Cardiac muscle cell (in vitro differentiated cells and primary cell): ENCODE data around the gene LAYN. TPM values are rescaled to one million over a fixed set of nuclear protein-coding genes. Genes with fewer than 3 reads are reported as not detected.
A peak's percentile ranks its signal among the peaks of the same experiment; 100 is the strongest.

Experiments
- DNase-seq, 2 donors: peaks; one replicate each; pipeline versions ENCODE4 v3.0.0 to v3.0.0-alpha.2; 2010 to 2017; ENCODE audit warnings: low read depth in 1 of 2, low spot score in 1 of 2
- H3K27ac ChIP-seq: fragments of 200-600 bp; sonication (generic); 2 replicates; pipeline ENCODE4 v1.5.1; 2016
- H3K27me3 ChIP-seq: fragments of 200-600 bp; sonication (generic); 2 replicates; pipeline ENCODE4 v1.6.0; 2016; ENCODE audit warnings: control low read depth
- H3K36me3 ChIP-seq: fragments of 200-600 bp; sonication (generic); 2 replicates; pipeline ENCODE4 v1.5.1; 2016; ENCODE audit warnings: control low read depth
- H3K4me1 ChIP-seq: fragments of 200-600 bp; sonication (generic); 2 replicates; pipeline ENCODE4 v1.8.1; 2017; ENCODE audit warnings: low read depth, mild to moderate bottlenecking, mixed run types
- H3K4me3 ChIP-seq: fragments of 200-600 bp; sonication (generic); 2 replicates; pipeline ENCODE4 v1.5.1; 2016; ENCODE audit warnings: mild to moderate bottlenecking
- H3K9me3 ChIP-seq: fragments of 200-600 bp; sonication (generic); 2 replicates; pipeline ENCODE4 v1.5.1; 2017; ENCODE audit warnings: low read depth, mild to moderate bottlenecking, control low read depth
- polyA plus RNA-seq: library from polyadenylated mRNA; unstranded; fragments of >200 nt; fragmentation: Nextera tagmentation; extraction: Ambion mirVana; gene quantifications from 2 replicates; pipeline ENCODE4 v1.2.1, GENCODE V29; 2016
- total RNA-seq: library from RNA; depleted of rRNA; stranded (reverse); fragments of >200 nt; gene quantifications from 2 replicates; pipeline ENCODE4 v1.2.3, GENCODE V29; 2016
- TF ChIP-seq, protein P1 (sequence below): IDR thresholded peaks from 2 replicates; pipeline ENCODE4 v1.5.1; 2012; ENCODE audit warnings: low read depth, mild to moderate bottlenecking, low read length

Gene LAYN
- total and polyA plus RNA-seq, 2 experiments from 2014 or later = 1.1 to 2.6 TPM

- Histone ChIP-seq H3K27me3 (no peaks in the 10 kb centered on the region), H3K4me3 (peak overlapping the region; percentile 71), H3K36me3 (no peaks in the 10 kb centered on the region), H3K9me3 (no peaks in the 10 kb centered on the region), H3K27ac (no peak overlapping the region), H3K4me1 (peaks cover 17% of the 10 kb centered on the region)
- TF ChIP-seq, protein P1, sequence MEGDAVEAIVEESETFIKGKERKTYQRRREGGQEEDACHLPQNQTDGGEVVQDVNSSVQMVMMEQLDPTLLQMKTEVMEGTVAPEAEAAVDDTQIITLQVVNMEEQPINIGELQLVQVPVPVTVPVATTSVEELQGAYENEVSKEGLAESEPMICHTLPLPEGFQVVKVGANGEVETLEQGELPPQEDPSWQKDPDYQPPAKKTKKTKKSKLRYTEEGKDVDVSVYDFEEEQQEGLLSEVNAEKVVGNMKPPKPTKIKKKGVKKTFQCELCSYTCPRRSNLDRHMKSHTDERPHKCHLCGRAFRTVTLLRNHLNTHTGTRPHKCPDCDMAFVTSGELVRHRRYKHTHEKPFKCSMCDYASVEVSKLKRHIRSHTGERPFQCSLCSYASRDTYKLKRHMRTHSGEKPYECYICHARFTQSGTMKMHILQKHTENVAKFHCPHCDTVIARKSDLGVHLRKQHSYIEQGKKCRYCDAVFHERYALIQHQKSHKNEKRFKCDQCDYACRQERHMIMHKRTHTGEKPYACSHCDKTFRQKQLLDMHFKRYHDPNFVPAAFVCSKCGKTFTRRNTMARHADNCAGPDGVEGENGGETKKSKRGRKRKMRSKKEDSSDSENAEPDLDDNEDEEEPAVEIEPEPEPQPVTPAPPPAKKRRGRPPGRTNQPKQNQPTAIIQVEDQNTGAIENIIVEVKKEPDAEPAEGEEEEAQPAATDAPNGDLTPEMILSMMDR = no peak
- DNase-seq = peak in 1 of 2 donors; percentile 25
Observed at GRCh38 chr11:111603611-111604130, 63.2 kb downstream of the LAYN start.

DNA sequence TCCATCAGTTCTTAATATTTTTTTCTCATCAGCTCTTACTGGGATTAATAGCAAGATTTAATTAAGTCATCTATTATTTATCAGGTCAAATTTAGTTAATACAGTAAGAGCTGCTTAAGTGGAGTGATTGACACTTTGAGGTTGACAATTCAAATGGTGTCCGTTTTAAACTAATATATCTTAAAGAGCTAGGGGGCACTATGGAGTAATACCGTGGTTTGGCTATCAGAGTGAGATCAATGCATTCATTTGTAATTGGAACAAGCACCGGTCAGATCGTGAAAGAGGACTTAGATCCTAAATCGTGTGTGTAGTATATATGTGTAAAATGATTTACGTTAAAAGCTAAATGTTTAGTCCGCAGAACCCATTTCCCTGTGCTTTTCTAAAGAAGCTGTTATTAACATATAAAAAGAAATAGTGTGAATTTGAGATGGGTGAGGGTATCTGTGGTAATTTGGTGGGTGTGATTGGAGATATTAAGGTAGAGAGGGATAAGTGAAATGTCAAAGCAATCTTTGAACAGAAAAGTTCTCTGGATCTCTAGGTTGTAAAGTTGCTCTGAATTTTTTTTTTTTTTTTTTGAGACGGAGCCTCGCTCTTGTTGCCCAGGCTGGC is 64.0 kb downstream of the LAYN start:
- no peaks in the 10 kb centered on the region for H3K9me3 ChIP-seq
- peak overlapping the region; percentile 71 for H3K4me3 ChIP-seq
- H3K4me1 ChIP-seq = peaks cover 17% of the 10 kb centered on the region
- no peak overlapping the region for H3K27ac ChIP-seq
- H3K27me3 ChIP-seq = no peaks in the 10 kb centered on the region
- TF ChIP-seq, protein P1 = peak; percentile 55
- peak; percentile 62 to 64 for DNase-seq
- no peaks in the 10 kb centered on the region for H3K36me3 ChIP-seq

DNA sequence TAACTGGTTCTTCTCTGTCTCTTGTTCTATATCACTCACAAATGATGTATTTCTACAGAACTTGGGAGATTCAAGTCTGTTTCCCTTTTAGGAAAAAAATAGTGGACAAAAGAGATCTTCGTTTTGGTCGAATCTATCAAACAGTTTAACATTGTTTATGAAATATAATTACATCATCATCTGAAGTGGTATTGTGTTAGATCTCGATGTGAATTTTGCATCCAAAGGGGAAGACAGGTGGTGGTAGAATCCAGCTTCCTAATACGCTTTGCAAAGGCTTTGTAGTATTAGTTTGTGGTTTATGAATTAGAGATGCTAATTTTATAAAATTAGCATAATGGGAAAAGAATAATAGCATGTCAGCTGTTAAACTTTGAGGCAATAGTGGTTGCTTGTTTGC is 65.2 kb downstream of the LAYN start:
- H3K4me3 ChIP-seq = no peak overlapping the region
- H3K27me3 ChIP-seq = no peaks in the 10 kb centered on the region
- TF ChIP-seq, protein P1 = no peak
- no peak overlapping the region for H3K27ac ChIP-seq
- peaks cover 17% of the 10 kb centered on the region for H3K4me1 ChIP-seq
- H3K9me3 ChIP-seq = no peaks in the 10 kb centered on the region
- no peaks in the 10 kb centered on the region for H3K36me3 ChIP-seq
- no peak for DNase-seq

DNA sequence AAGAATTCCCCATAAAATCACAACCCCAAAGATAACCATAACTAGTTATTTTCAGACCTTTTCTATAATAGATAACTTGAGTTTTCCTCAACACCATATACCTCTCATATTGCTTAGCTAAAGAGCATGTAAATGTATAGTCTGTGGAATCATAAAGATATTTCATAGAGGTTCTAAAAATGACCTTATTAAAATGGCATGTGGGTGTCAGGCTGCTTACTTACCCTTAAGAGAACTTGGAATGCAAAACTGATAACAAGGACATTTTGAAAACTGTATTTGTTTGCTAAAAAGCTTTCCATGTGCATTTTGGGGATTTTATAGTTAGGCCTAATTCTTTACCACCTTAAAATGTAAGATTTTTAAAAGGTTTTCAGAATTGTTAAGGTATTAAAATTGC is 66.5 kb downstream of the LAYN start:
- H3K36me3 ChIP-seq = no peaks in the 10 kb centered on the region
- no peaks in the 10 kb centered on the region for H3K9me3 ChIP-seq
- TF ChIP-seq, protein P1 = no peak
- no peak overlapping the region for H3K27ac ChIP-seq
- no peak overlapping the region for H3K4me3 ChIP-seq
- DNase-seq = peak in 1 of 2 donors; percentile 58
- H3K4me1 ChIP-seq = peaks cover 17% of the 10 kb centered on the region
- no peaks in the 10 kb centered on the region for H3K27me3 ChIP-seq

GRCh38 chr11:111607751-111608150 is 67.2 kb downstream of the LAYN start:
- H3K4me3 ChIP-seq = no peak overlapping the region
- H3K36me3 ChIP-seq = no peaks in the 10 kb centered on the region
- no peaks in the 10 kb centered on the region for H3K9me3 ChIP-seq
- peaks cover 17% of the 10 kb centered on the region for H3K4me1 ChIP-seq
- TF ChIP-seq, protein P1 = no peak
- no peak for DNase-seq
- H3K27me3 ChIP-seq = no peaks in the 10 kb centered on the region
- no peak overlapping the region for H3K27ac ChIP-seq

Other genes with a start within 250 kb of the LAYN start
- 0.36 TPM in 1 of 2 replicates, not detected in the other for gene POU2AF3, start 242.2 kb upstream of the LAYN start, total RNA-seq
- gene POU2AF3, start 242.2 kb upstream of the LAYN start, polyA plus RNA-seq = 0.83 and 1.2 TPM in 2 replicates
- not detected in 2 replicates for gene POU2AF1, start 161.4 kb upstream of the LAYN start, total RNA-seq
- gene POU2AF1, start 161.4 kb upstream of the LAYN start, polyA plus RNA-seq = 0.10 TPM in 1 of 2 replicates, not detected in the other
- gene BTG4, start 28.3 kb upstream of the LAYN start, total RNA-seq = not detected in 2 replicates
- not detected in 2 replicates for gene BTG4, start 28.3 kb upstream of the LAYN start, polyA plus RNA-seq
- gene HOATZ, start 25.9 kb upstream of the LAYN start, total RNA-seq = not detected in 2 replicates
- not detected in 2 replicates for gene HOATZ, start 25.9 kb upstream of the LAYN start, polyA plus RNA-seq
- 10.6 and 14.2 TPM in 2 replicates for gene SIK2, start 61.7 kb downstream of the LAYN start, total RNA-seq
- gene SIK2, start 61.7 kb downstream of the LAYN start, polyA plus RNA-seq = 1.5 and 3.9 TPM in 2 replicates
- 12.7 and 14.4 TPM in 2 replicates for gene PPP2R1B, start 225.7 kb downstream of the LAYN start, total RNA-seq
- 13.2 and 14.2 TPM in 2 replicates for gene PPP2R1B, start 225.7 kb downstream of the LAYN start, polyA plus RNA-seq